Ovary (tissue), 3 donors: ENCODE results near the gene RPRD1B.

ENCODE experiments used
- CTCF ChIP-seq, 3 donors: fragments of 450-650 bp in 2 of 3; fragments of 200-600 bp in 1 of 3; IDR thresholded peaks; one replicate each; pipeline versions ENCODE4 v1.5.1 to v1.8.0; 2016 to 2022; ENCODE audit warnings: antibody characterized with exemption in 3 of 3, mild to moderate bottlenecking in 1 of 3
- EP300 ChIP-seq: sonication (generic); formaldehyde crosslinking; IDR thresholded peaks from one replicate; pipeline ENCODE4 v1.6.1; 2017; ENCODE audit warnings: antibody characterized with exemption
- POLR2A ChIP-seq: fragments of 450-650 bp; IDR thresholded peaks from one replicate; pipeline ENCODE4 v1.6.1; 2017; ENCODE audit warnings: antibody characterized with exemption, mild to moderate bottlenecking, moderate library complexity
- donor health status: DM: no; HTN: no; CAD: no.

DNA sequence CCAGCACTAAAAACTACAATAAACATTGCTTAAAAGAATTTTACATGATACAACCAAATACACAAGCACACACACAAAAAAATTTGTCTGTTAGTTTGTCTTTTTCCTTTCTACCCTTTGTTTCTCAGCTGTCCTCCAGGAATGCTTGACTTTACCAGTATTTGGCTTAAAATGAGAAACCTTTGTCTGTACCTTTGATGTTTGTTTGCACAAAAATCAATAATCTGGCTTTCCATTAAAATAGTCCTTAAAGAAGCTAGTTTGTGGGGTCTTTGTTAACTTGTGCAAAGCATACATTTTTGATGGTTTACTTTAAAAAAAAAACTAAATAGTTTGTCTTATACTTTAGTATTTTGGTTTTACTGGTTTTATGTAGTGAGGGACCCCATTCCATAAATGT is 49.3 kb downstream of the RPRD1B start:
- TF ChIP-seq CTCF (IDR thresholded peaks at IDR 0.05) (no peak), POLR2A (no peak), EP300 (no peak)
